Mesenchymal stem cell (in vitro differentiated cells and primary cell): ENCODE measurements around the gene NFIB.

ENCODE experiments used
- DNase-seq: peaks from one replicate; pipeline ENCODE4 v3.0.0-alpha.2; 2013
- H2AFZ ChIP-seq: one replicate; pipeline ENCODE4 v1.6.1; 2013; ENCODE audit warnings: low read depth, mild to moderate bottlenecking, control low read depth, inconsistent platforms, low read length, moderate library complexity
- H2AK5ac ChIP-seq: 2 replicates; pipeline ENCODE4 v1.6.1; 2013; ENCODE audit warnings: low read length, moderate library complexity, mild to moderate bottlenecking, inconsistent platforms; ENCODE audit not compliant: severe bottlenecking
- H2BK120ac ChIP-seq: one replicate; pipeline ENCODE4 v1.6.1; 2013; ENCODE audit warnings: low read depth, mild to moderate bottlenecking, inconsistent platforms, low read length, moderate library complexity
- H2BK12ac ChIP-seq, 2 experiments: one replicate each; pipeline ENCODE4 v1.6.1; 2013; ENCODE audit warnings: inconsistent platforms in 2 of 2, low read length in 2 of 2, mild to moderate bottlenecking in 2 of 2, moderate library complexity in 2 of 2, control low read depth in 1 of 2
- H2BK15ac ChIP-seq: one replicate; pipeline ENCODE4 v1.6.1; 2013; ENCODE audit warnings: mild to moderate bottlenecking, low read depth, inconsistent platforms; ENCODE audit not compliant: poor library complexity, severe bottlenecking
- H2BK5ac ChIP-seq: 2 replicates; pipeline ENCODE4 v1.6.1; 2013; ENCODE audit warnings: low read depth, mild to moderate bottlenecking, low read length, control low read depth, inconsistent platforms; ENCODE audit not compliant: poor library complexity, severe bottlenecking
- H3K14ac ChIP-seq, 2 experiments: one replicate each; pipeline ENCODE4 v1.6.1; 2013; ENCODE audit warnings: inconsistent platforms in 2 of 2, low read length in 2 of 2, control low read depth in 1 of 2, mild to moderate bottlenecking in 1 of 2, moderate library complexity in 1 of 2
- H3K18ac ChIP-seq, 2 experiments: one replicate each; pipeline ENCODE4 v1.6.1; 2013; ENCODE audit warnings: inconsistent platforms in 2 of 2, low read length in 2 of 2, control low read depth in 1 of 2, low read depth in 1 of 2, mild to moderate bottlenecking in 1 of 2
- H3K23ac ChIP-seq, 2 experiments: one replicate each; pipeline ENCODE4 v1.6.1; 2013; ENCODE audit warnings: inconsistent platforms in 2 of 2, low read length in 2 of 2, mild to moderate bottlenecking in 2 of 2, moderate library complexity in 2 of 2, control low read depth in 1 of 2
- H3K27ac ChIP-seq: 2 replicates; pipeline ENCODE4 v1.5.1; 2013; ENCODE audit warnings: mild to moderate bottlenecking, moderate library complexity, low read length, control low read depth, inconsistent platforms; ENCODE audit not compliant: poor library complexity, severe bottlenecking
- H3K27me3 ChIP-seq, 2 experiments: 2 replicates each; pipeline versions ENCODE4 v1.6.1 to v1.7.0; 2013; ENCODE audit warnings: low read length in 2 of 2, mild to moderate bottlenecking in 2 of 2, moderate library complexity in 2 of 2, control low read depth in 1 of 2, inconsistent platforms in 1 of 2; ENCODE audit not compliant: control insufficient read depth in 1 of 2, insufficient read depth in 1 of 2
- H3K36me3 ChIP-seq, 2 experiments: 2 replicates each; pipeline versions ENCODE4 v1.6.1 to v1.7.0; 2013; ENCODE audit warnings: low read length in 2 of 2, control low read depth in 1 of 2, inconsistent platforms in 1 of 2, low read depth in 1 of 2, mild to moderate bottlenecking in 1 of 2; ENCODE audit not compliant: insufficient read depth in 2 of 2, control insufficient read depth in 1 of 2
- H3K4ac ChIP-seq, 2 experiments: one replicate each; pipeline ENCODE4 v1.6.1; 2013; ENCODE audit warnings: inconsistent platforms in 2 of 2, low read length in 2 of 2, mild to moderate bottlenecking in 2 of 2, moderate library complexity in 2 of 2, control low read depth in 1 of 2, low read depth in 1 of 2
- H3K4me1 ChIP-seq: 2 replicates; pipeline ENCODE4 v1.6.1; 2013; ENCODE audit warnings: low read depth, low read length, control low read depth; ENCODE audit not compliant: control insufficient read depth, insufficient read depth
- H3K4me2 ChIP-seq: 2 replicates; pipeline ENCODE4 v1.6.1; 2013; ENCODE audit warnings: low read length, mild to moderate bottlenecking, inconsistent platforms; ENCODE audit not compliant: poor library complexity, severe bottlenecking
- H3K4me3 ChIP-seq, 2 experiments: 2 replicates each; pipeline versions ENCODE4 v1.5.1 to v1.7.0; 2013; ENCODE audit warnings: low read length in 2 of 2, mild to moderate bottlenecking in 2 of 2, control low read depth in 1 of 2, low read depth in 1 of 2; ENCODE audit not compliant: insufficient read depth in 1 of 2
- H3K79me1 ChIP-seq: replicated peaks from 2 replicates; pipeline ENCODE4 v1.6.1; 2013; ENCODE audit warnings: mild to moderate bottlenecking, control low read depth, low read length, inconsistent platforms; ENCODE audit not compliant: poor library complexity, severe bottlenecking
- H3K9ac ChIP-seq: 2 replicates; pipeline ENCODE4 v1.7.0; 2013; ENCODE audit warnings: mild to moderate bottlenecking, low read length, moderate library complexity
- H3K9me3 ChIP-seq: 2 replicates; pipeline ENCODE4 v1.7.0; 2013; ENCODE audit warnings: mild to moderate bottlenecking, low read length; ENCODE audit not compliant: control insufficient read depth
- H4K8ac ChIP-seq: one replicate; pipeline ENCODE4 v1.6.1; 2013; ENCODE audit warnings: inconsistent platforms, mild to moderate bottlenecking, low read length, moderate library complexity
- H4K91ac ChIP-seq: one replicate; pipeline ENCODE4 v1.6.1; 2013; ENCODE audit warnings: mild to moderate bottlenecking, low read length, inconsistent platforms
- WGBS: methylation state at CpG from one replicate; pipeline ENCODE4 v1.1.7; 2013; ENCODE audit warnings: mixed read lengths; 5-methylcytosine and 5-hydroxymethylcytosine counted together

The NFIB gene

GRCh38 chr9:14082732-14083131 is 231.2 kb downstream of the NFIB start:
- H3K27ac ChIP-seq: no peak overlapping the region
- no peak overlapping the region for H2AFZ ChIP-seq
- no peak overlapping the region for H2BK5ac ChIP-seq
- H3K79me1 ChIP-seq: no peaks in the 10 kb centered on the region
- no peak overlapping the region for H3K23ac ChIP-seq
- no peak overlapping the region for H3K4me3 ChIP-seq
- no peak for DNase-seq
- 83% methylated on average over 2 of the region's 3 CpGs for WGBS
- no peak overlapping the region for H3K4ac ChIP-seq
- no peak overlapping the region for H2BK12ac ChIP-seq
- no peak overlapping the region for H3K14ac ChIP-seq
- H3K18ac ChIP-seq: no peak overlapping the region
- no peak overlapping the region for H2AK5ac ChIP-seq
- peaks cover 3% of the 10 kb centered on the region for H3K4me1 ChIP-seq
- H3K36me3 ChIP-seq: peaks cover 0 to 10% of the 10 kb centered on the region in 2 experiments
- no peak overlapping the region for H2BK120ac ChIP-seq
- H3K4me2 ChIP-seq: no peak overlapping the region
- H2BK15ac ChIP-seq: no peak overlapping the region
- no peak overlapping the region for H4K91ac ChIP-seq
- H4K8ac ChIP-seq: no peak overlapping the region
- H3K9ac ChIP-seq: no peak overlapping the region
- H3K9me3 ChIP-seq: no peaks in the 10 kb centered on the region
- H3K27me3 ChIP-seq: no peaks in the 10 kb centered on the region

GRCh38 chr9:14081745-14082144 is 232.2 kb downstream of the NFIB start:
- no peak overlapping the region for H3K23ac ChIP-seq
- 58% methylated on average over 3 of the region's 4 CpGs for WGBS
- no peak overlapping the region for H4K91ac ChIP-seq
- no peak overlapping the region for H3K4me3 ChIP-seq
- no peak for DNase-seq
- no peak overlapping the region for H3K18ac ChIP-seq
- H3K4me2 ChIP-seq: no peak overlapping the region
- H2BK12ac ChIP-seq: no peak overlapping the region
- no peak overlapping the region for H3K4ac ChIP-seq
- H2AFZ ChIP-seq: no peak overlapping the region
- no peaks in the 10 kb centered on the region for H3K27me3 ChIP-seq
- peaks cover 3% of the 10 kb centered on the region for H3K4me1 ChIP-seq
- H3K14ac ChIP-seq: no peak overlapping the region
- H3K27ac ChIP-seq: no peak overlapping the region
- no peak overlapping the region for H4K8ac ChIP-seq
- peaks cover 0 to 5% of the 10 kb centered on the region in 2 experiments for H3K36me3 ChIP-seq
- H2BK5ac ChIP-seq: no peak overlapping the region
- no peak overlapping the region for H2BK15ac ChIP-seq
- H3K79me1 ChIP-seq: no peaks in the 10 kb centered on the region
- H3K9ac ChIP-seq: no peak overlapping the region
- no peak overlapping the region for H2AK5ac ChIP-seq
- no peaks in the 10 kb centered on the region for H3K9me3 ChIP-seq
- no peak overlapping the region for H2BK120ac ChIP-seq

GRCh38 chr9:14080959-14081542 is 232.9 kb downstream of the NFIB start:
- no peak overlapping the region for H3K18ac ChIP-seq
- H3K9ac ChIP-seq: no peak overlapping the region
- H3K23ac ChIP-seq: no peak overlapping the region
- H2BK120ac ChIP-seq: no peak overlapping the region
- H3K9me3 ChIP-seq: no peaks in the 10 kb centered on the region
- H3K4me3 ChIP-seq: no peak overlapping the region
- H3K36me3 ChIP-seq: peaks cover 0 to 4% of the 10 kb centered on the region in 2 experiments
- no peak overlapping the region for H2BK12ac ChIP-seq
- peaks cover 3% of the 10 kb centered on the region for H3K4me1 ChIP-seq
- H2BK15ac ChIP-seq: no peak overlapping the region
- H3K27ac ChIP-seq: peak overlapping the region; percentile 3
- DNase-seq: peak; percentile 16
- H3K4me2 ChIP-seq: no peak overlapping the region
- no peak overlapping the region for H2BK5ac ChIP-seq
- no peaks in the 10 kb centered on the region for H3K79me1 ChIP-seq
- WGBS: 87% methylated on average over 6 of the region's 6 CpGs
- no peak overlapping the region for H4K91ac ChIP-seq
- H3K4ac ChIP-seq: no peak overlapping the region
- H2AK5ac ChIP-seq: no peak overlapping the region
- no peaks in the 10 kb centered on the region for H3K27me3 ChIP-seq
- no peak overlapping the region for H2AFZ ChIP-seq
- H4K8ac ChIP-seq: no peak overlapping the region
- H3K14ac ChIP-seq: no peak overlapping the region

- H3K27me3 ChIP-seq: no peaks in the 10 kb centered on the region
- no peak overlapping the region for H2AK5ac ChIP-seq
- no peak overlapping the region for H3K27ac ChIP-seq
- H3K14ac ChIP-seq: no peak overlapping the region
- no peak overlapping the region for H3K4me2 ChIP-seq
- no peaks in the 10 kb centered on the region for H3K79me1 ChIP-seq
- H3K23ac ChIP-seq: no peak overlapping the region
- no peak overlapping the region for H2BK5ac ChIP-seq
- H2BK15ac ChIP-seq: no peak overlapping the region
- H3K18ac ChIP-seq: no peak overlapping the region
- H2AFZ ChIP-seq: no peak overlapping the region
- DNase-seq: no peak
- no peaks in the 10 kb centered on the region for H3K9me3 ChIP-seq
- no peak overlapping the region for H4K8ac ChIP-seq
- no peak overlapping the region for H3K4me3 ChIP-seq
- H3K4me1 ChIP-seq: peaks cover 3% of the 10 kb centered on the region
- H3K36me3 ChIP-seq: no peaks in the 10 kb centered on the region
- 100% methylated on average over 2 of the region's 4 CpGs for WGBS
- H2BK12ac ChIP-seq: no peak overlapping the region
- no peak overlapping the region for H3K4ac ChIP-seq
- H4K91ac ChIP-seq: no peak overlapping the region
- no peak overlapping the region for H3K9ac ChIP-seq
- H2BK120ac ChIP-seq: no peak overlapping the region
These were observed 234.5 kb downstream of the NFIB start for GRCh38 chr9:14079440-14079839.
